ENCODE measurements around the gene IL1RN. TPM values are rescaled to one million over a fixed set of nuclear protein-coding genes. Genes with fewer than 3 reads are reported as not detected.

Gene IL1RN
- total and polyA plus RNA-seq, 2 of the 13 experiments (the other 11 are each of a cell fraction or from before 2014, with no cell fraction given): 21.2 to 101 TPM

DNA sequence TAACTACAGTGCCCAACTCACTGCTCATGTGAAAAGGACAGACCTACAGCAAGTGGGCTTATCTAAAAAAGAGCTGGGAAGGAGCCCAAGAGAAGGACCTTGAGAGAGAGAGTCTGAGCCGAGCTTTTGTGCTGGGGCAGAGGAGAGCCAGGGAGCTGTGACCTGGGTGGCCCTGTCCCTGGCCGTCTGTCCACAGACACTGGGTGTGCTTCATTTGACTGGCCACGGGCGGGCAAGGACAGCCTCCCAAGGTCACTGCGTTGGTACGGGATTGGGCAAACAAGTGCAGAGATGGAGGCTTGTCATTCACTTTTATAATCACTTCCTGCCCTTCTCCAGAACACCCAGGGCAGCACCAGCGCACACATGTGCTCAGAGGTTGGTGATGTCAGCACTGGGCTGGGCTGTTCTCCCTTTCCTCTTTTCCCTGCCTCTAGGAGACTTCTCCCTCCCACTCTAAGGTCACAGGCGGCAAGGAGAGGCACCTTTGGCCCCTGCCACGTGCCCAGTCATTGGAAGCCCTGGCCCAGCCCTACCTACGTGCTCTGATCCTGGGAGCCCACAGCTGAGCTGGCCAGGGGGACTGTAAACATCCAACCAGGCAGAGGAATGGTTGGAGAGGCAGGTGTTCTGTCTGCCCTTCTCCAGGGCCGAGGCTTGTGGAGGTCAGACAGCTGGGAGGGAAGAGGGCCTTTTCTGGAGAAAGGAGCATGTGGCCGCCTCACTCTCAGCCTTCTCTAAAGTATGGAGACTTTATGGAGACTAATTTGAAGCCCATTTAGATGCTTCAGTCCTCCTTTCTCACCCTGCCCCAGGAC, 39.9 kb downstream of the IL1RN start (continued):
- TF ChIP-seq DZIP1 (CRISPR knock-in tag; IDR thresholded peaks at IDR 0.05): no peak
- TF ChIP-seq ZNF432 (CRISPR knock-in tag; IDR thresholded peaks at IDR 0.05; ENCODE audit: borderline replicate concordance): no peak
- no peak for TF ChIP-seq ZNF260 (CRISPR knock-in tag; IDR thresholded peaks at IDR 0.05; ENCODE audit: borderline replicate concordance, low read depth)
- TF ChIP-seq, protein P1, sequence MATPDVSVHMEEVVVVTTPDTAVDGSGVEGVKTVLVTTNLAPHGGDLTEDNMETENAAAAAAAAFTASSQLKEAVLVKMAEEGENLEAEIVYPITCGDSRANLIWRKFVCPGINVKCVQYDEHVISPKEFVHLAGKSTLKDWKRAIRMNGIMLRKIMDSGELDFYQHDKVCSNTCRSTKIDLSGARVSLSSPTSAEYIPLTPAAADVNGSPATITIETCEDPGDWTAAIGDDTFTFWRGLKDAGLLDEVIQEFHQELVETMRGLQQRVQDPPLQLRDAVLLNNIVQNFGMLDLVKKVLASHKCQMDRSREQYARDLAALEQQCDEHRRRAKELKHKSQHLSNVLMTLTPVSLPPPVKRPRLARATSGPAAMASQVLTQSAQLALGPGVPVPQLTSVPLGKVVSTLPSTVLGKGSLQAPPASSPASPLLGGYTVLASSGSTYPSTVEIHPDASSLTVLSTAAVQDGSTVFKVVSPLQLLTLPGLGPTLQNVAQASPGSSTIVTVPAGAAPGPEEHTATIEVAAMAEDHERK (CRISPR knock-in tag; IDR thresholded peaks at IDR 0.05; ENCODE audit: low read depth): no peak
- TF ChIP-seq ZNF7 (CRISPR knock-in tag; IDR thresholded peaks at IDR 0.05): no peak
- TF ChIP-seq ZFP82 (CRISPR knock-in tag; IDR thresholded peaks at IDR 0.05; ENCODE audit: borderline replicate concordance): peak; percentile 87; the same call in 1 of the 2 replicates
- TF ChIP-seq TBP (CRISPR knock-in tag; IDR thresholded peaks at IDR 0.05): no peak
- peak; percentile 70; the same call in 1 of the 2 replicates for TF ChIP-seq ZNF33B (CRISPR knock-in tag; IDR thresholded peaks at IDR 0.05)
- peak; percentile 95; the same call in 1 of the 2 replicates for TF ChIP-seq MZF1 (CRISPR knock-in tag; IDR thresholded peaks at IDR 0.05; ENCODE audit: borderline replicate concordance)
- TF ChIP-seq HBP1 (CRISPR knock-in tag; IDR thresholded peaks at IDR 0.05; ENCODE audit: low read depth): peak; percentile 84
- TF ChIP-seq ZFY (CRISPR knock-in tag; IDR thresholded peaks at IDR 0.05): peak; percentile 73
- 0 out of 2 replicates have a peak, but pooled peaks have one; percentile 59 for TF ChIP-seq ZXDC (CRISPR knock-in tag; IDR thresholded peaks at IDR 0.05)
- peak; percentile 37 for TF ChIP-seq SOX13 (IDR thresholded peaks at IDR 0.05)
- TF ChIP-seq SOX13 (CRISPR knock-in tag; conservative IDR thresholded peaks at IDR 0.05 in 1 of 2, IDR thresholded peaks at IDR 0.05 in 1 of 2): peak in 1 of 2 experiments; percentile 88; a peak in 2 of 4 replicates
- peak; percentile 96 for TF ChIP-seq RARA (CRISPR knock-in tag; IDR thresholded peaks at IDR 0.05)
- peak; percentile 95 for TF ChIP-seq ZMYM2 (CRISPR knock-in tag; IDR thresholded peaks at IDR 0.05)
- TF ChIP-seq CC2D1A (CRISPR knock-in tag; IDR thresholded peaks at IDR 0.05): no peak; the same call in 1 of the 2 replicates
- peak; percentile 80 for TF ChIP-seq NRL (CRISPR knock-in tag; IDR thresholded peaks at IDR 0.05; ENCODE audit: borderline replicate concordance)
